DND-41 (cell line): Measurements from ENCODE around the gene PHC3.

Source experiments
- ATAC-seq: fragments of 200-7000 bp; cut with Tn5 transposase; 3 replicates; pipeline ENCODE4 v1.9.1; 2021; ENCODE audit warnings: low read depth; ENCODE audit not compliant: insufficient read depth
- DNase-seq: peaks from one replicate; pipeline ENCODE4 v3.0.0-alpha.2; 2020
- H2AFZ ChIP-seq: 2 replicates; pipeline ENCODE4 v1.6.0; 2012; ENCODE audit warnings: low read depth, low read length
- H3K27ac ChIP-seq: 2 replicates; pipeline ENCODE4 v1.5.1; 2012; ENCODE audit warnings: low read length, inconsistent platforms
- H3K27me3 ChIP-seq: fragments of 200-600 bp; sonication (generic); 2 replicates; pipeline ENCODE4 v1.6.0; 2012; ENCODE audit warnings: low read length, mild to moderate bottlenecking, inconsistent platforms; ENCODE audit not compliant: insufficient read depth, poor library complexity
- H3K36me3 ChIP-seq: 2 replicates; pipeline ENCODE4 v1.5.1; 2012; ENCODE audit warnings: low read length, inconsistent platforms; ENCODE audit not compliant: insufficient read depth
- H3K4me1 ChIP-seq: 2 replicates; pipeline ENCODE4 v1.5.1; 2012; ENCODE audit warnings: mild to moderate bottlenecking, low read length; ENCODE audit not compliant: insufficient read depth
- H3K4me2 ChIP-seq: 2 replicates; pipeline ENCODE4 v1.6.0; 2012; ENCODE audit warnings: mild to moderate bottlenecking, moderate library complexity, low read length, inconsistent platforms; ENCODE audit not compliant: insufficient read depth
- H3K4me3 ChIP-seq, 2 experiments: fragments of 200-600 bp in 1 of 2; shearing (Covaris generic) in 1 of 2; 2 replicates each; pipeline ENCODE4 v1.5.1; 2012 to 2016; ENCODE audit warnings: inconsistent platforms in 2 of 2, low read length in 2 of 2, mild to moderate bottlenecking in 2 of 2, low read depth in 1 of 2, moderate library complexity in 1 of 2
- H3K79me2 ChIP-seq: 2 replicates; pipeline ENCODE4 v1.6.0; 2012; ENCODE audit warnings: low read length, inconsistent platforms; ENCODE audit not compliant: insufficient read depth
- H3K9ac ChIP-seq: 2 replicates; pipeline ENCODE4 v1.6.0; 2012; ENCODE audit warnings: low read depth, mild to moderate bottlenecking, inconsistent platforms, low read length, moderate library complexity
- H3K9me3 ChIP-seq: 2 replicates; pipeline ENCODE4 v1.5.1; 2012; ENCODE audit warnings: low read length, moderate library complexity, mild to moderate bottlenecking, inconsistent platforms; ENCODE audit not compliant: insufficient read depth, severe bottlenecking
- H4K20me1 ChIP-seq: 2 replicates; pipeline ENCODE4 v1.6.0; 2012; ENCODE audit warnings: low read length; ENCODE audit not compliant: insufficient read depth
- CTCF ChIP-seq: IDR thresholded peaks from 2 replicates; pipeline ENCODE4 v1.5.1; 2012; ENCODE audit warnings: borderline replicate concordance, low read length, moderate library complexity, mild to moderate bottlenecking; ENCODE audit not compliant: poor library complexity, severe bottlenecking; ENCODE audit errors: extremely low read depth
- EZH2 ChIP-seq: IDR thresholded peaks from 3 replicates; pipeline ENCODE4 v1.6.1; 2012; ENCODE audit warnings: borderline replicate concordance, low read depth, mild to moderate bottlenecking, moderate library complexity, low read length, inconsistent platforms; ENCODE audit not compliant: severe bottlenecking

The PHC3 gene

GRCh38 chr3:170102431-170102830 is 79.1 kb downstream of the PHC3 start:
- Histone ChIP-seq H3K9me3 (no peaks in the 10 kb centered on the region), H4K20me1 (no peaks in the 10 kb centered on the region), H3K4me3 (no peak overlapping the region), H3K36me3 (peaks cover 89% of the 10 kb centered on the region), H2AFZ (no peak overlapping the region), H3K4me2 (no peak overlapping the region), H3K27me3 (no peaks in the 10 kb centered on the region), H3K9ac (no peak overlapping the region), H3K27ac (no peak overlapping the region), H3K4me1 (no peaks in the 10 kb centered on the region), H3K79me2 (no peaks in the 10 kb centered on the region)
- ATAC-seq (no peak), DNase-seq (no peak)
- TF ChIP-seq EZH2 (no peak), CTCF (no peak)

DNA sequence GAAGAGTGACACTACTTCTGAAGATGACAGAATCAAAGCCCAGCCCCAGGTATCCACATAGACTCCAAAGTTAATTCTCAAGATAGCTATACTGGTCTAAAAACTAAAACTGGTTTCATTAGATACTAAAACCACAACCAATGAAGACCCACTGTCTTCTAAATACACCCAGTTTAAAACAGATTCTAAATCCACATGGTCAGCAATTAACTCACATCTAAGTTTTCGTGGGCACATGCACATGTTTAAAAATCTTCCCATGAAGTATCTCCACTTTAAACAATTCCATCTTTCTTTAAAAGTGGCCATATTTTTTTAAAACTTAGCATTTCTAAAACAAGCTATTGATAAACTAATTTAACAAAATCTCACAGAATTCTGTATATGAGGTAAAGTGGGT is 80.6 kb downstream of the PHC3 start:
- H3K9ac ChIP-seq = no peak overlapping the region
- TF ChIP-seq CTCF (no peak), EZH2 (no peak)
- H3K27me3 ChIP-seq = no peaks in the 10 kb centered on the region
- ATAC-seq (no peak), DNase-seq (no peak)
- H3K79me2 ChIP-seq = no peaks in the 10 kb centered on the region
- no peaks in the 10 kb centered on the region for H4K20me1 ChIP-seq
- H3K9me3 ChIP-seq = no peaks in the 10 kb centered on the region
- peaks cover 90% of the 10 kb centered on the region for H3K36me3 ChIP-seq
- no peak overlapping the region for H3K4me3 ChIP-seq
- H3K27ac ChIP-seq = no peak overlapping the region
- H2AFZ ChIP-seq = no peak overlapping the region
- H3K4me2 ChIP-seq = no peak overlapping the region
- H3K4me1 ChIP-seq = no peaks in the 10 kb centered on the region

DNA sequence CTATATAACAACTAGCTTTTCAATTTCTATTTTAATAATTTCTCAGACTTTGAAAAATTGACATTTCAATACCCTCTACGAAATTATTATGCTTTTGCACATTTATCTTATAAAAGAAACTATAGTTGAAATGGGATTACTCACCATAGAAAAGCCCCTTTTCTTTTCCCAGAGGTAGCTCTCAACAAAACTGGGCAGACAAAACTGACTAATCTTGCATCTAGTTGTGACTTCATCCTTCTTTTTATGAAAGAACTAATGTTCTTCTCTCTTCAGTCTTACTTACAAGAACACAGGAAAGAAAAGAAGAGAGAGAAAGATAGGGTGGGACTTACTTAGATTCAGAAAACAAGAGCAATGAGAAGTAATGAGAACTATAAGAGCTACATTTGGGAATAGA is 82.8 kb downstream of the PHC3 start:
- no peak for ATAC-seq
- no peak overlapping the region for H2AFZ ChIP-seq
- no peak for TF ChIP-seq EZH2
- TF ChIP-seq CTCF = no peak
- peaks cover 98% of the 10 kb centered on the region for H3K36me3 ChIP-seq
- H3K9me3 ChIP-seq = no peaks in the 10 kb centered on the region
- DNase-seq = no peak
- no peak overlapping the region for H3K4me3 ChIP-seq
- no peaks in the 10 kb centered on the region for H3K79me2 ChIP-seq
- H3K9ac ChIP-seq = no peak overlapping the region
- no peaks in the 10 kb centered on the region for H4K20me1 ChIP-seq
- H3K27me3 ChIP-seq = no peaks in the 10 kb centered on the region
- no peak overlapping the region for H3K4me2 ChIP-seq
- H3K27ac ChIP-seq = no peak overlapping the region
- no peaks in the 10 kb centered on the region for H3K4me1 ChIP-seq

DNA sequence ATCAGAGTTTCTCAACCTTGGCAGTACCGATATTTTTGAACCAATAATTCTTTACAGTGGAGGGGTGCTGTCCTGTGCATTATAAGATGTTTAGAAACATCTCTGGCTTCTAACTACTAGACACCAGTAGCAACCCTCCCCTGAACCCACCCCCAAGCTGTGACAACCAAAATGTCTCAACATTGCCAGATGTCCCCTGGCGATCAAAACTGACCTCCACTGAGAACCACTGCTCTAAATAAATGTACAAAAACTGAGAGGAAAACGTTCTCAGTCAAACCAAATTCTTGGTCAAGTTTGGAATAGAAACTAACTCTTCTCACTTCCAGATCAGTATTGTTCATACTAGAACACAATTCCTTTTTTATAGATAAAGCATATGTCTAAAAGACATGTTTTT is 85.2 kb downstream of the PHC3 start:
- ATAC-seq (no peak), DNase-seq (no peak)
- Histone ChIP-seq H3K4me3 (no peak overlapping the region), H3K4me1 (no peaks in the 10 kb centered on the region), H4K20me1 (no peaks in the 10 kb centered on the region), H3K4me2 (no peak overlapping the region), H3K9me3 (no peaks in the 10 kb centered on the region), H2AFZ (no peak overlapping the region), H3K36me3 (peaks cover 96% of the 10 kb centered on the region), H3K27ac (no peak overlapping the region), H3K79me2 (no peaks in the 10 kb centered on the region), H3K27me3 (no peaks in the 10 kb centered on the region), H3K9ac (no peak overlapping the region)
- TF ChIP-seq CTCF = no peak
- no peak for TF ChIP-seq EZH2
